Endothelial cell of umbilical vein (primary cell): ENCODE data around the gene CACNA1C.

Source experiments
- CTCF ChIP-seq, 2 donors: IDR thresholded peaks; 1 replicate in 1 of 2; 2 replicates in 1 of 2; pipeline ENCODE4 v1.5.1; 2011; ENCODE audit warnings: low read length in 2 of 2, mild to moderate bottlenecking in 2 of 2, moderate library complexity in 2 of 2, control low read depth in 1 of 2, inconsistent platforms in 1 of 2, low read depth in 1 of 2; ENCODE audit not compliant: insufficient read depth in 1 of 2; ENCODE audit errors: extremely low read depth in 1 of 2
- EZH2 ChIP-seq: IDR thresholded peaks from 2 replicates; pipeline ENCODE4 v1.6.1; 2012; ENCODE audit warnings: borderline replicate concordance, low read depth, mild to moderate bottlenecking, moderate library complexity, low read length, inconsistent platforms; ENCODE audit not compliant: severe bottlenecking
- FOS ChIP-seq: IDR thresholded peaks from 2 replicates; pipeline ENCODE4 v1.6.1; 2011; ENCODE audit warnings: mild to moderate bottlenecking, low read length, moderate library complexity, borderline replicate concordance; ENCODE audit not compliant: insufficient read depth
- GATA2 ChIP-seq: IDR thresholded peaks from 2 replicates; pipeline ENCODE4 v1.7.0; 2011; ENCODE audit warnings: low read depth, mild to moderate bottlenecking, moderate library complexity, mixed read lengths, low read length; ENCODE audit not compliant: insufficient read length, insufficient read depth
- POLR2A ChIP-seq: IDR thresholded peaks from 2 replicates; pipeline ENCODE4 v1.6.1; 2012; ENCODE audit warnings: low read depth, mild to moderate bottlenecking, control low read depth, low read length
- POLR2AphosphoS5 ChIP-seq: IDR thresholded peaks from 2 replicates; pipeline ENCODE4 v1.6.1; 2012; ENCODE audit warnings: low read depth, mild to moderate bottlenecking, control low read depth, low read length, moderate library complexity; ENCODE audit not compliant: insufficient read depth

DNA sequence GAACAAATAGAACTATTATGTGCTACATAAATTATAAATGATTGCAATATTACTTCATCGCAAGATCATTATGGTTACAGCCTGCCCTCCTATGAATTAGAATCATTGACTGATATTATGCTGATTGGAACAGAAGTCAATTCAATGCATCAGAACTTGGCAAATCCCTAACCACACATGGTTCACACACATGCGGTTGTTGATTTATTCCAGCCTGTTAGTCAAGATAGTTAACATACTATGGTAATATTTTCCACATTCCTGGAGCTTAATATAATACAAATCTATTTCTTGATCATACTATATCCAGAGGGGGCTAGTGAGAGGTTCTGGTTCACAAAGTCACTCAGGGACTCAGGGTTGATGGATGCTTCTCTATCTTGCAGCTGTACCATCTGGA is 9.7 kb upstream of the CACNA1C start:
- TF ChIP-seq CTCF (IDR thresholded peaks at IDR 0.05; ENCODE audit: extremely low read depth in 1 of 2, insufficient read depth in 1 of 2, low read depth in 1 of 2, low read length in 2 of 2) (no peak), EZH2 (no peak), POLR2A (no peak), FOS (no peak), GATA2 (no peak), POLR2AphosphoS5 (no peak)
